ENCODE results near the gene NLRP3.
"Not testable (repeated sequence)": the region's sequence is repeated elsewhere in the genome, so short reads cannot be mapped to it uniquely, and the experiment has no call there.

DNA sequence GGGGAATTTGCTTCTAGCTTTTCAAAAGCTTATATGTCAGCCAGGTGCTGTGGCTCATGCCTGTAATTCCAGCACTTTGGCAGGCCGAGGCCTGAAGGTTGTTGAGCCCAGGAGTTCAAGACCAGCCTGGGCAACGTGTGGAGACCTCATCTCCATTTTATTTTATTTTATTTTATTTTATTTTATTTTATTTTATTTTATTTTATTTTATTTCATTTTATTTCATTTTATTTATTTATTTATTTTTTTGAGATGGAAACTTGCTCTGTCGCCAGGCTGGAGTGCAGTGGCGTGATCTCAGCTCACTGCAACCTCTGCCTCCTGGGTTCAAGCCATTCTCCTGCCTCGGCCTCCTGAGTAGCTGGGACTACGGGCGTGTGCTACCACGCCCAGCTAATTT is 20.9 kb upstream of the NLRP3 start:
- not testable (repeated sequence) for TF ChIP-seq EZH2 (IDR thresholded peaks at IDR 0.05; ENCODE audit: insufficient read depth, poor library complexity, severe bottlenecking); EZH2phosphoT487 (IDR thresholded peaks at IDR 0.05; ENCODE audit: insufficient read depth, low read depth)
